Activated CD4-positive, CD25-positive, alpha-beta regulatory T cell treated with anti-CD3 and anti-CD28 coated beads, Interleukin-2, amount 50 U/mL, for 24 hours (primary cell): Measurements from ENCODE around the gene NEURL2.

Source experiments
- ATAC-seq, 2 donors: fragments of 150-1000 bp; cut with Tn5 transposase; one replicate each; pipeline ENCODE4 v1.10.0; 2021; ENCODE audit warnings: mild to moderate bottlenecking in 1 of 2, moderate library complexity in 1 of 2

Gene NEURL2

GRCh38 chr20:45840700-45841198 lies 50.3 kb downstream of the NEURL2 start:
- ATAC-seq = no peak
